ENCODE results near the gene SEL1L. TPM values are rescaled to one million over a fixed set of nuclear protein-coding genes. Genes with fewer than 3 reads are reported as not detected.
A peak's percentile ranks its signal among the peaks of the same experiment; 100 is the strongest.

The SEL1L gene
- polyA plus RNA-seq, 1 of the 3 experiments (the other 2 are of a cell fraction): 13.8 TPM

- Histone ChIP-seq H3K4me1 (ENCODE audit: control insufficient read depth in 1 of 2, insufficient read depth in 2 of 2, low read depth in 1 of 2, low read length in 1 of 2) (peaks cover 0 to 4% of the 10 kb centered on the region in 2 experiments; a peak in 1 of 4 replicates), H3K9me3 (no peaks in the 10 kb centered on the region), H3K27me3 (ENCODE audit: insufficient read depth) (no peaks in the 10 kb centered on the region), H3F3A (replicated peaks; ENCODE audit: insufficient read depth) (no peaks in the 10 kb centered on the region), H3K79me2 (ENCODE audit: insufficient read depth) (no peaks in the 10 kb centered on the region), H3K27ac (ENCODE audit: low read depth in 2 of 2, low read length in 1 of 2) (no peak overlapping the region), H3K4me3 (ENCODE audit: low read depth in 2 of 2, low read length in 1 of 2) (no peak overlapping the region), H3K9me2 (no peaks in the 10 kb centered on the region), H2AFZ (ENCODE audit: low read depth) (no peak overlapping the region), H3K4me2 (no peak overlapping the region), H3K36me3 (replicated peaks in 1 of 2; ENCODE audit: control insufficient read depth in 1 of 2, insufficient read depth in 2 of 2, low read length in 1 of 2) (no peaks in the 10 kb centered on the region), H3K9ac (no peak overlapping the region), H4K20me1 (ENCODE audit: insufficient read depth) (no peaks in the 10 kb centered on the region)
- no peak for DNase-seq
- ChIA-PET CTCF (interaction anchor here (1.0 to 10.5 kb wide), 7 partner anchors 10 to 218 kb away, joined by 3 to 321 read pairs (median 5); no protein-coding TSS in a partner anchor), POLR2A (no interaction called here)
- no peak for TF ChIP-seq RAD21 (IDR thresholded peaks at IDR 0.05; ENCODE audit: low read length)
- no peak for TF ChIP-seq ELF1 (IDR thresholded peaks at IDR 0.05)
- TF ChIP-seq RFX5 (IDR thresholded peaks at IDR 0.05; ENCODE audit: low read length): no peak
- WGBS (ENCODE audit: low lambda C conversion rate): 57% methylated on average over 5 of the region's 5 CpGs
Observed at GRCh38 chr14:81454572-81455218, 79.0 kb downstream of the SEL1L start.

GRCh38 chr14:81453166-81453766 lies 80.4 kb downstream of the SEL1L start:
- POLR2A ChIA-PET: no interaction called here
- peak; percentile 65 for DNase-seq
- WGBS (ENCODE audit: low lambda C conversion rate): 14% methylated on average over 8 of the region's 8 CpGs
- Histone ChIP-seq H3K27me3 (ENCODE audit: insufficient read depth) (no peaks in the 10 kb centered on the region; the same call in 1 of the 2 replicates), H3K9me3 (no peaks in the 10 kb centered on the region), H3K4me2 (0 out of 2 replicates have a peak overlapping the region, but pooled peaks have one; percentile 43), H3K9ac (no peak overlapping the region), H2AFZ (ENCODE audit: low read depth) (peak overlapping the region; percentile 67; the same call in 1 of the 2 replicates), H3K79me2 (ENCODE audit: insufficient read depth) (no peaks in the 10 kb centered on the region), H3K9me2 (no peaks in the 10 kb centered on the region), H3K4me3 (ENCODE audit: low read depth in 2 of 2, low read length in 1 of 2) (peak overlapping the region in 1 of 2 experiments; percentile 21; a peak in 1 of 4 replicates), H3K4me1 (ENCODE audit: control insufficient read depth in 1 of 2, insufficient read depth in 2 of 2, low read depth in 1 of 2, low read length in 1 of 2) (peaks cover 0 to 4% of the 10 kb centered on the region in 2 experiments; a peak in 1 of 4 replicates), H3K27ac (ENCODE audit: low read depth in 2 of 2, low read length in 1 of 2) (no peak overlapping the region), H3F3A (replicated peaks; ENCODE audit: insufficient read depth) (no peaks in the 10 kb centered on the region), H4K20me1 (ENCODE audit: insufficient read depth) (no peaks in the 10 kb centered on the region), H3K36me3 (replicated peaks in 1 of 2; ENCODE audit: control insufficient read depth in 1 of 2, insufficient read depth in 2 of 2, low read length in 1 of 2) (no peaks in the 10 kb centered on the region)
- peak; percentile 92 for TF ChIP-seq SMC3 (IDR thresholded peaks at IDR 0.05; ENCODE audit: low read depth, low read length)
- TF ChIP-seq JUND (IDR thresholded peaks at IDR 0.05): no peak
- peak; percentile 87 for TF ChIP-seq RAD21 (IDR thresholded peaks at IDR 0.05; ENCODE audit: low read length)
- peak; percentile 79 for TF ChIP-seq CTCF (IDR thresholded peaks at IDR 0.05)
- CTCF ChIA-PET: interaction anchor here (0.7 to 10.5 kb wide), 44 partner anchors 11 to 466 kb away, joined by 3 to 321 read pairs (median 4); no protein-coding TSS in a partner anchor

Data from SK-N-SH (cell line).